Measurements from ENCODE around the gene MED26. TPM values are rescaled to one million over a fixed set of nuclear protein-coding genes. Genes with fewer than 3 reads are reported as not detected.
"Not testable (repeated sequence)": the region's sequence is repeated elsewhere in the genome, so short reads cannot be mapped to it uniquely, and the experiment has no call there.

Gene MED26
- total RNA-seq (2014; rRNA removed; shearing (Covaris generic)) (6.2 and 6.7 TPM in 2 replicates), polyA plus RNA-seq (2016; fragmentation: Nextera tagmentation; extraction: Ambion mirVana) (3.3 and 4.4 TPM in 2 replicates)

GRCh38 chr19:16628183-16628983 is at the start of gene MED26:
TSS of gene MED26 (minus strand) at chr19:16628204. CDS start at chr19:16627943, 261 bp downstream.
- Histone ChIP-seq H2AFZ (peak within 1 kb of the TSS; percentile 82), H3K27me3 (replicated peaks; ENCODE audit: insufficient read depth) (no peaks in the 10 kb centered on the region), H3K9ac (peak within 1 kb of the TSS; percentile 92), H3K79me2 (ENCODE audit: insufficient read depth) (peaks cover 69% of the 10 kb centered on the region), H3K36me3 (ENCODE audit: low read depth) (peaks cover 3% of the 10 kb centered on the region; the same call in 1 of the 2 replicates), H3K4me3 (peak within 1 kb of the TSS; percentile 98), H3K9me3 (ENCODE audit: low read depth) (no peaks in the 10 kb centered on the region), H3F3A (ENCODE audit: insufficient read depth) (peaks cover 14% of the 10 kb centered on the region), H3K27ac (peak within 1 kb of the TSS; percentile 87), H4K20me1 (ENCODE audit: insufficient read depth) (peaks cover 20% of the 10 kb centered on the region; the same call in 1 of the 2 replicates), H3K4me1 (ENCODE audit: insufficient read depth) (peaks cover 8% of the 10 kb centered on the region), H3K9me2 (ENCODE audit: insufficient read depth) (no peaks in the 10 kb centered on the region), H3K4me2 (ENCODE audit: unreplicated experiment) (peak within 1 kb of the TSS; percentile 95)
- DNase-seq, result peak; percentile 99
- in situ Hi-C loops (cut with MboI), result no loop called here
- no peak for TF ChIP-seq EZH2 (IDR thresholded peaks at IDR 0.05; ENCODE audit: insufficient read depth, poor library complexity, severe bottlenecking)
- WGBS, 2 experiments (ENCODE audit: low coverage in 1 of 2, low lambda C conversion rate in 2 of 2, missing lambda C conversion rate in 2 of 2), result 1% methylated on average over 59 to 90 of the region's 98 CpGs

- Histone ChIP-seq H3K27me3 (replicated peaks; ENCODE audit: insufficient read depth) (no peaks in the 10 kb centered on the region), H3K79me2 (ENCODE audit: insufficient read depth) (no peaks in the 10 kb centered on the region), H3K4me2 (ENCODE audit: unreplicated experiment) (no peak overlapping the region), H3K9me2 (ENCODE audit: insufficient read depth) (no peaks in the 10 kb centered on the region), H3K9me3 (ENCODE audit: low read depth) (no peaks in the 10 kb centered on the region), H3K27ac (no peak overlapping the region), H4K20me1 (ENCODE audit: insufficient read depth) (no peaks in the 10 kb centered on the region), H3F3A (ENCODE audit: insufficient read depth) (no peaks in the 10 kb centered on the region), H3K4me1 (ENCODE audit: insufficient read depth) (no peaks in the 10 kb centered on the region), H3K4me3 (no peak overlapping the region), H2AFZ (no peak overlapping the region), H3K36me3 (ENCODE audit: low read depth) (no peaks in the 10 kb centered on the region), H3K9ac (no peak overlapping the region)
- DNase-seq, result no peak
- in situ Hi-C loops (cut with MboI), result no loop called here
- TF ChIP-seq EZH2phosphoT487 (IDR thresholded peaks at IDR 0.05; ENCODE audit: insufficient read depth, low read depth), result no peak
Measured at GRCh38 chr19:16677055-16677454, 49.1 kb upstream of the MED26 start.

- Histone ChIP-seq H4K20me1 (ENCODE audit: insufficient read depth) (no peaks in the 10 kb centered on the region), H3K27ac (no peak overlapping the region), H3K9me3 (ENCODE audit: low read depth) (no peaks in the 10 kb centered on the region), H3K9ac (no peak overlapping the region), H3F3A (ENCODE audit: insufficient read depth) (no peaks in the 10 kb centered on the region), H3K4me3 (no peak overlapping the region), H3K79me2 (ENCODE audit: insufficient read depth) (no peaks in the 10 kb centered on the region), H3K4me2 (ENCODE audit: unreplicated experiment) (no peak overlapping the region), H3K27me3 (replicated peaks; ENCODE audit: insufficient read depth) (no peaks in the 10 kb centered on the region), H3K9me2 (ENCODE audit: insufficient read depth) (no peaks in the 10 kb centered on the region), H3K4me1 (ENCODE audit: insufficient read depth) (no peaks in the 10 kb centered on the region), H2AFZ (no peak overlapping the region), H3K36me3 (ENCODE audit: low read depth) (no peaks in the 10 kb centered on the region)
- TF ChIP-seq EZH2 (IDR thresholded peaks at IDR 0.05; ENCODE audit: insufficient read depth, poor library complexity, severe bottlenecking) (no peak), EZH2phosphoT487 (IDR thresholded peaks at IDR 0.05; ENCODE audit: insufficient read depth, low read depth) (no peak)
- in situ Hi-C loops (cut with MboI), result no loop called here
- WGBS, 2 experiments (ENCODE audit: low coverage in 1 of 2, low lambda C conversion rate in 2 of 2, missing lambda C conversion rate in 2 of 2), result 82 to 88% methylated on average over 15 of the region's 15 CpGs
- no peak for DNase-seq
Measured at GRCh38 chr19:16676101-16676798, 48.2 kb upstream of the MED26 start.

GRCh38 chr19:16673839-16674238 is 45.8 kb upstream of the MED26 start:
- H3F3A ChIP-seq (ENCODE audit: insufficient read depth); in situ Hi-C loops (cut with MboI); H3K9me2 ChIP-seq (ENCODE audit: insufficient read depth); H2AFZ ChIP-seq; H3K4me2 ChIP-seq (ENCODE audit: unreplicated experiment); H3K27ac ChIP-seq; H3K79me2 ChIP-seq (ENCODE audit: insufficient read depth); DNase-seq; H3K27me3 ChIP-seq (replicated peaks; ENCODE audit: insufficient read depth); H4K20me1 ChIP-seq (ENCODE audit: insufficient read depth); H3K4me1 ChIP-seq (ENCODE audit: insufficient read depth); H3K36me3 ChIP-seq (ENCODE audit: low read depth); H3K9ac ChIP-seq; H3K4me3 ChIP-seq; H3K9me3 ChIP-seq (ENCODE audit: low read depth): not testable (repeated sequence)
- WGBS, 2 experiments (ENCODE audit: low coverage in 1 of 2, low lambda C conversion rate in 2 of 2, missing lambda C conversion rate in 2 of 2), result 64 to 69% methylated on average over 4 of the region's 4 CpGs

Data from GM23248 (cell line).